IMR-90 (cell line): ENCODE results near the gene S100A5. TPM values are rescaled to one million over a fixed set of nuclear protein-coding genes. Genes with fewer than 3 reads are reported as not detected.

Source experiments
- ATAC-seq: fragments of 200-7000 bp; cut with Tn5 transposase; 2 replicates; pipeline ENCODE4 v1.9.1; 2020; ENCODE audit warnings: low read depth, mild to moderate bottlenecking, moderate library complexity
- BruUV-seq: library from RNA; stranded (reverse); fragments of 400-500 nt; replicated peaks from 2 replicates; lab custom pipeline; 2021; lab: Mats Ljungman, UMichigan
- CTCF ChIA-PET: fragments of 300-600 bp; formaldehyde crosslinking; extraction: SDS; loops from one replicate; lab custom pipeline; 2021; ENCODE audit warnings: antibody characterized with exemption; lab: Yijun Ruan, JAX
- POLR2A ChIA-PET: fragments of 300-600 bp; sonication (Branson Sonifier 250); formaldehyde crosslinking; loops from one replicate; lab custom pipeline; 2022; ENCODE audit warnings: antibody characterized with exemption; ENCODE audit not compliant: unreplicated experiment; lab: Charles Lee
- DNase-seq: peaks from one replicate; pipeline ENCODE4 v3.0.0; 2013
- H2AFZ ChIP-seq: replicated peaks from 2 replicates; pipeline ENCODE3; 2013; ENCODE audit warnings: low read length, mild to moderate bottlenecking; ENCODE audit not compliant: poor library complexity
- H2AK5ac ChIP-seq: 2 replicates; pipeline ENCODE4 v1.6.1; 2013; ENCODE audit warnings: low read depth, low read length, inconsistent platforms
- H2AK9ac ChIP-seq: replicated peaks from 2 replicates; pipeline ENCODE3; 2013; ENCODE audit warnings: mild to moderate bottlenecking, low read depth, low read length, moderate library complexity; ENCODE audit not compliant: poor library complexity
- H2BK120ac ChIP-seq: 2 replicates; pipeline ENCODE4 v1.6.1; 2013; ENCODE audit warnings: low read depth, low read length, inconsistent platforms
- H2BK15ac ChIP-seq: 3 replicates; pipeline ENCODE4 v1.6.1; 2013; ENCODE audit warnings: low read depth, low read length, inconsistent platforms
- H2BK20ac ChIP-seq: 2 replicates; pipeline ENCODE4 v1.6.1; 2013; ENCODE audit warnings: low read depth, mild to moderate bottlenecking, inconsistent platforms, low read length, moderate library complexity
- H2BK5ac ChIP-seq: 2 replicates; pipeline ENCODE4 v1.6.1; 2013; ENCODE audit warnings: mild to moderate bottlenecking, low read depth, low read length, inconsistent platforms; ENCODE audit not compliant: poor library complexity, severe bottlenecking
- H3K14ac ChIP-seq: replicated peaks from 2 replicates; pipeline ENCODE4 v1.6.1; 2013; ENCODE audit warnings: low read depth, low read length, inconsistent platforms
- H3K18ac ChIP-seq: 2 replicates; pipeline ENCODE4 v1.6.1; 2013; ENCODE audit warnings: low read depth, low read length, control low read depth
- H3K23ac ChIP-seq: 2 replicates; pipeline ENCODE4 v1.6.1; 2013; ENCODE audit warnings: low read depth, low read length, inconsistent platforms
- H3K27ac ChIP-seq: 2 replicates; pipeline ENCODE4 v1.5.1; 2013; ENCODE audit warnings: mild to moderate bottlenecking, control low read depth, low read length; ENCODE audit not compliant: insufficient read depth
- H3K27me3 ChIP-seq: 2 replicates; pipeline ENCODE4 v1.6.1; 2013; ENCODE audit warnings: low read length; ENCODE audit not compliant: control insufficient read depth, insufficient read depth
- H3K36me3 ChIP-seq: 2 replicates; pipeline ENCODE4 v1.6.1; 2013; ENCODE audit warnings: low read length, mixed read lengths; ENCODE audit not compliant: control insufficient read depth, insufficient read depth
- H3K4ac ChIP-seq: 2 replicates; pipeline ENCODE4 v1.6.1; 2013; ENCODE audit warnings: low read depth, low read length, inconsistent platforms
- H3K4me1 ChIP-seq: 2 replicates; pipeline ENCODE4 v1.6.1; 2013; ENCODE audit warnings: low read length, mixed read lengths; ENCODE audit not compliant: control insufficient read depth, insufficient read depth
- H3K4me2 ChIP-seq: 2 replicates; pipeline ENCODE4 v1.6.1; 2013; ENCODE audit warnings: low read depth, mild to moderate bottlenecking, control low read depth, low read length, moderate library complexity
- H3K4me3 ChIP-seq: 2 replicates; pipeline ENCODE4 v1.5.1; 2013; ENCODE audit warnings: low read depth, mild to moderate bottlenecking, control low read depth, low read length, moderate library complexity; ENCODE audit not compliant: insufficient read depth
- H3K56ac ChIP-seq: 2 replicates; pipeline ENCODE4 v1.6.1; 2013; ENCODE audit warnings: low read length, inconsistent platforms; ENCODE audit not compliant: insufficient read depth; ENCODE audit errors: extremely low read depth
- H3K79me1 ChIP-seq, 2 experiments: 2 replicates each; pipeline ENCODE4 v1.6.1; 2013; ENCODE audit warnings: low read length in 2 of 2, inconsistent platforms in 1 of 2, low read depth in 1 of 2
- H3K9ac ChIP-seq: 2 replicates; pipeline ENCODE4 v1.6.1; 2013; ENCODE audit warnings: low read depth, low read length, control low read depth
- H3K9me1 ChIP-seq: 2 replicates; pipeline ENCODE4 v1.6.1; 2013; ENCODE audit warnings: low read length, inconsistent platforms; ENCODE audit not compliant: insufficient read depth
- H3K9me3 ChIP-seq: 2 replicates; pipeline ENCODE4 v1.6.1; 2013; ENCODE audit warnings: low read length; ENCODE audit not compliant: control insufficient read depth, insufficient read depth
- H4K20me1 ChIP-seq: 2 replicates; pipeline ENCODE4 v1.6.1; 2013; ENCODE audit warnings: low read length, inconsistent platforms; ENCODE audit not compliant: insufficient read depth
- H4K5ac ChIP-seq: 2 replicates; pipeline ENCODE4 v1.6.1; 2013; ENCODE audit warnings: mild to moderate bottlenecking, low read depth, low read length, control low read depth
- H4K8ac ChIP-seq, 2 experiments: 2 replicates each; pipeline ENCODE4 v1.6.1; 2013; ENCODE audit warnings: low read depth in 2 of 2, low read length in 2 of 2, control low read depth in 1 of 2, inconsistent platforms in 1 of 2
- H4K91ac ChIP-seq: 2 replicates; pipeline ENCODE4 v1.6.1; 2013; ENCODE audit warnings: low read depth, low read length, inconsistent platforms; ENCODE audit not compliant: insufficient read depth
- BHLHE40 ChIP-seq: fragments of 150-350 bp; IDR thresholded peaks from 2 replicates; pipeline ENCODE4 v1.6.1; 2016; ENCODE audit warnings: mild to moderate bottlenecking, low read depth, low read length
- ELK1 ChIP-seq: fragments of 150-350 bp; IDR thresholded peaks from 2 replicates; pipeline ENCODE4 v1.6.1; 2016; ENCODE audit warnings: low read depth, mild to moderate bottlenecking, low read length, moderate library complexity, borderline replicate concordance
- FOS ChIP-seq: fragments of 150-350 bp; IDR thresholded peaks from 2 replicates; pipeline ENCODE4 v1.6.1; 2016; ENCODE audit warnings: low read depth, low read length
- NFE2L2 ChIP-seq: fragments of 150-350 bp; IDR thresholded peaks from 2 replicates; pipeline ENCODE4 v1.6.1; 2016; ENCODE audit warnings: low read depth, mild to moderate bottlenecking, low read length
- RAD21 ChIP-seq: IDR thresholded peaks from 2 replicates; pipeline ENCODE4 v1.6.1; 2012; ENCODE audit warnings: low read length, improper control_type of control experiment
- RCOR1 ChIP-seq: IDR thresholded peaks from 2 replicates; pipeline ENCODE4 v1.6.1; 2012; ENCODE audit warnings: mild to moderate bottlenecking, low read length, improper control_type of control experiment; ENCODE audit not compliant: insufficient replicate concordance
- RFX5 ChIP-seq: IDR thresholded peaks from 2 replicates; pipeline ENCODE4 v1.8.0; 2012; ENCODE audit warnings: low read depth, mild to moderate bottlenecking, low read length, moderate library complexity
- USF2 ChIP-seq: fragments of 150-350 bp; IDR thresholded peaks from 2 replicates; pipeline ENCODE4 v1.6.1; 2017; ENCODE audit warnings: mild to moderate bottlenecking, antibody characterized with exemption, low read length, low read depth
- WGBS, 2 experiments: methylation state at CpG; one replicate each; pipeline versions ENCODE4 v1.1.5 to v1.1.7; 2013; ENCODE audit warnings: missing lambda C conversion rate in 2 of 2; ENCODE audit not compliant: insufficient read length in 1 of 2; ENCODE audit errors: extremely low coverage in 2 of 2; 5-methylcytosine and 5-hydroxymethylcytosine counted together
- dilution Hi-C: fragments of 300-500 bp; cut with HindIII; formaldehyde crosslinking; loops from one replicate; pipeline ENCODE4 v1.14.3; 2018; ENCODE audit warnings: low sequenced_read_pairs; ENCODE audit not compliant: unreplicated experiment
- in situ Hi-C: fragments of 300-500 bp; cut with MboI; formaldehyde crosslinking; loops from 3 replicates; pipeline ENCODE4 v1.14.3; 2019; ENCODE audit warnings: low sequenced_read_pairs, inconsistent platforms, mixed read lengths
- intact Hi-C: fragments of 100-400 bp; cut with micrococcal nuclease; formaldehyde crosslinking; loops from 2 replicates; pipeline ENCODE4 v1.10.0; 2022
- polyA plus RNA-seq, 3 experiments: library from polyadenylated mRNA; depleted of rRNA; stranded (reverse); fragments of >200 nt; gene quantifications; 2 replicates each; pipeline ENCODE4 v1.2.3, GENCODE V29; 2012; ENCODE audit warnings: low replicate concordance in 1 of 3
- total RNA-seq: library from RNA; depleted of rRNA; stranded (reverse); fragments of >200 nt; gene quantifications from 2 replicates; pipeline ENCODE4 v1.2.3, GENCODE V29; 2012; rRNA removed

S100A5 gene
- total and polyA plus RNA-seq, 2 of the 4 experiments (the other 2 are of a cell fraction) = 0.27 TPM; not detected in 1

- peaks cover 24% of the 10 kb centered on the region for H3K27me3 ChIP-seq
- no peaks in the 10 kb centered on the region for H3K9me3 ChIP-seq
- no peak overlapping the region for H3K56ac ChIP-seq
- DNase-seq (no peak), ATAC-seq (no peak)
- H3K4ac ChIP-seq = no peak overlapping the region
- no peaks in the 10 kb centered on the region for H3K79me1 ChIP-seq
- no peak overlapping the region for H4K5ac ChIP-seq
- H3K36me3 ChIP-seq = no peaks in the 10 kb centered on the region
- H4K91ac ChIP-seq = no peak overlapping the region
- no peak overlapping the region for H2BK120ac ChIP-seq
- no peak overlapping the region for H3K18ac ChIP-seq
- dilution Hi-C loops = no loop called here
- intact Hi-C loops = no loop called here
- H2AK5ac ChIP-seq = no peak overlapping the region
- no peak overlapping the region for H2AK9ac ChIP-seq
- no peak overlapping the region for H3K27ac ChIP-seq
- H4K8ac ChIP-seq = no peak overlapping the region
- no TSS peak for BruUV-seq
- H2BK5ac ChIP-seq = no peak overlapping the region
- no peak for TF ChIP-seq FOS
- TF ChIP-seq RAD21 = no peak
- TF ChIP-seq BHLHE40 = no peak
- no peak for TF ChIP-seq ELK1
- no peak for TF ChIP-seq USF2
- TF ChIP-seq RFX5 = no peak
- TF ChIP-seq NFE2L2 = no peak
- TF ChIP-seq RCOR1 = no peak
- in situ Hi-C loops = no loop called here
- no peak overlapping the region for H2BK20ac ChIP-seq
- H3K4me2 ChIP-seq = no peak overlapping the region
- H2BK15ac ChIP-seq = no peak overlapping the region
- H3K14ac ChIP-seq = no peak overlapping the region
- H3K4me3 ChIP-seq = no peak overlapping the region
- no peak overlapping the region for H3K9ac ChIP-seq
- H3K23ac ChIP-seq = no peak overlapping the region
- peaks cover 5% of the 10 kb centered on the region; the same call in 1 of the 2 replicates for H3K4me1 ChIP-seq
- ChIA-PET POLR2A (interaction anchor here (0.5 kb wide), 1 partner anchor 9 kb away, joined by 3 read pairs; no protein-coding TSS in a partner anchor), CTCF (interaction anchor here (0.7 kb wide), 1 partner anchor 21 kb away, joined by 3 read pairs; no protein-coding TSS in a partner anchor)
- peaks cover 8% of the 10 kb centered on the region; the same call in 1 of the 2 replicates for H3K9me1 ChIP-seq
- H4K20me1 ChIP-seq = peaks cover 3% of the 10 kb centered on the region
- WGBS, 2 experiments = no CpG with 5 or more reads among the region's 2 CpGs
- H2AFZ ChIP-seq = no peak overlapping the region
These were observed 53.0 kb downstream of the S100A5 start for GRCh38 chr1:153487707-153488106.

Other genes with a start within 250 kb of the S100A5 start
- not detected in 2 replicates for gene PGLYRP3, start 228.0 kb downstream of the S100A5 start, total RNA-seq
- not detected in 2 replicates for gene PGLYRP3, start 228.0 kb downstream of the S100A5 start, polyA plus RNA-seq (2012; rRNA removed)
- not detected in 2 replicates for gene PGLYRP4, start 192.1 kb downstream of the S100A5 start, total RNA-seq
- not detected in 2 replicates for gene PGLYRP4, start 192.1 kb downstream of the S100A5 start, polyA plus RNA-seq (2012; rRNA removed)
- not detected in 2 replicates for gene S100A9, start 183.1 kb downstream of the S100A5 start, total RNA-seq
- not detected in 2 replicates for gene S100A9, start 183.1 kb downstream of the S100A5 start, polyA plus RNA-seq (2012; rRNA removed)
- not detected in 2 replicates for gene S100A12, start 165.3 kb downstream of the S100A5 start, total RNA-seq
- gene S100A12, start 165.3 kb downstream of the S100A5 start, polyA plus RNA-seq (2012; rRNA removed) = not detected in 2 replicates
- gene S100A8, start 149.9 kb downstream of the S100A5 start, total RNA-seq = not detected in 2 replicates
- not detected in 2 replicates for gene S100A8, start 149.9 kb downstream of the S100A5 start, polyA plus RNA-seq (2012; rRNA removed)
- gene S100A7A, start 124.4 kb downstream of the S100A5 start, total RNA-seq = not detected in 2 replicates
- gene S100A7A, start 124.4 kb downstream of the S100A5 start, polyA plus RNA-seq (2012; rRNA removed) = not detected in 2 replicates
- gene S100A7, start 80.3 kb downstream of the S100A5 start, total RNA-seq = not detected in 2 replicates
- not detected in 2 replicates for gene S100A7, start 80.3 kb downstream of the S100A5 start, polyA plus RNA-seq (2012; rRNA removed)
- 373 and 555 TPM in 2 replicates for gene S100A6, start 4.9 kb downstream of the S100A5 start, total RNA-seq
- 1,755 and 2,394 TPM in 2 replicates for gene S100A6, start 4.9 kb downstream of the S100A5 start, polyA plus RNA-seq (2012; rRNA removed)
- 5.6 and 7.5 TPM in 2 replicates for gene S100A4, start 4.9 kb upstream of the S100A5 start, total RNA-seq
- 15.0 and 16.6 TPM in 2 replicates for gene S100A4, start 4.9 kb upstream of the S100A5 start, polyA plus RNA-seq (2012; rRNA removed)
- 1.4 and 2.9 TPM in 2 replicates for gene S100A3, start 8.3 kb upstream of the S100A5 start, total RNA-seq
- 4.5 and 6.2 TPM in 2 replicates for gene S100A3, start 8.3 kb upstream of the S100A5 start, polyA plus RNA-seq (2012; rRNA removed)
- 3.6 and 4.4 TPM in 2 replicates for gene S100A2, start 24.9 kb upstream of the S100A5 start, total RNA-seq
- gene S100A2, start 24.9 kb upstream of the S100A5 start, polyA plus RNA-seq (2012; rRNA removed) = 7.9 and 9.5 TPM in 2 replicates
- gene S100A16, start 72.2 kb upstream of the S100A5 start, total RNA-seq = 201 and 226 TPM in 2 replicates
- gene S100A16, start 72.2 kb upstream of the S100A5 start, polyA plus RNA-seq (2012; rRNA removed) = 515 and 543 TPM in 2 replicates
- gene S100A14, start 75.4 kb upstream of the S100A5 start, total RNA-seq = not detected in 2 replicates
- gene S100A14, start 75.4 kb upstream of the S100A5 start, polyA plus RNA-seq (2012; rRNA removed) = 0.10 and 0.14 TPM in 2 replicates
- 122 and 225 TPM in 2 replicates for gene S100A13, start 86.6 kb upstream of the S100A5 start, total RNA-seq
- 468 and 529 TPM in 2 replicates for gene S100A13, start 86.6 kb upstream of the S100A5 start, polyA plus RNA-seq (2012; rRNA removed)
- 0.18 TPM in 1 of 2 replicates, not detected in the other for gene S100A1, start 87.5 kb upstream of the S100A5 start, total RNA-seq
- gene S100A1, start 87.5 kb upstream of the S100A5 start, polyA plus RNA-seq (2012; rRNA removed) = 0.29 and 0.59 TPM in 2 replicates
- gene CHTOP, start 93.1 kb upstream of the S100A5 start, total RNA-seq = 33.9 and 38.9 TPM in 2 replicates
- gene CHTOP, start 93.1 kb upstream of the S100A5 start, polyA plus RNA-seq (2012; rRNA removed) = 49.3 and 50.8 TPM in 2 replicates
- 37.2 and 40.9 TPM in 2 replicates for gene SNAPIN, start 117.8 kb upstream of the S100A5 start, total RNA-seq
- gene SNAPIN, start 117.8 kb upstream of the S100A5 start, polyA plus RNA-seq (2012; rRNA removed) = 37.4 and 39.1 TPM in 2 replicates
- 405 and 504 TPM in 2 replicates for gene ILF2, start 130.1 kb upstream of the S100A5 start, total RNA-seq
- 269 and 273 TPM in 2 replicates for gene ILF2, start 130.1 kb upstream of the S100A5 start, polyA plus RNA-seq (2012; rRNA removed)
- gene NPR1, start 137.8 kb upstream of the S100A5 start, total RNA-seq = not detected in 2 replicates
- 0.02 and 0.03 TPM in 2 replicates for gene NPR1, start 137.8 kb upstream of the S100A5 start, polyA plus RNA-seq (2012; rRNA removed)
- 28.1 and 33.5 TPM in 2 replicates for gene INTS3, start 187.1 kb upstream of the S100A5 start, total RNA-seq
- 53.9 and 59.4 TPM in 2 replicates for gene INTS3, start 187.1 kb upstream of the S100A5 start, polyA plus RNA-seq (2012; rRNA removed)
- gene SLC27A3, start 234.5 kb upstream of the S100A5 start, total RNA-seq = 1.9 and 3.2 TPM in 2 replicates
- gene SLC27A3, start 234.5 kb upstream of the S100A5 start, polyA plus RNA-seq (2012; rRNA removed) = 9.3 and 9.6 TPM in 2 replicates